GM19025 (cell line): ENCODE measurements around the gene ROPN1B.

Source experiments
- ATAC-seq: cut with Tn5 transposase; IDR thresholded peaks from one replicate; pipeline ENCODE4 v1.9.1; 2021; ENCODE audit warnings: mild to moderate bottlenecking, low read depth, moderate library complexity; ENCODE audit not compliant: unreplicated experiment

ROPN1B gene

GRCh38 chr3:126003447-126004190 is 34.6 kb downstream of the ROPN1B start:
- ATAC-seq: no peak

GRCh38 chr3:126004217-126004616 is 35.2 kb downstream of the ROPN1B start:
- no peak for ATAC-seq

GRCh38 chr3:126004692-126005091 is 35.7 kb downstream of the ROPN1B start:
- ATAC-seq: no peak

- ATAC-seq: no peak
Observed at GRCh38 chr3:126005951-126006350, 37.0 kb downstream of the ROPN1B start.

GRCh38 chr3:126008219-126008618 is 39.2 kb downstream of the ROPN1B start:
- no peak for ATAC-seq

GRCh38 chr3:126009181-126009580 is 40.2 kb downstream of the ROPN1B start:
- no peak for ATAC-seq

- ATAC-seq: no peak
Observed at GRCh38 chr3:126013751-126014156, 44.8 kb downstream of the ROPN1B start.

GRCh38 chr3:126014252-126014651 is 45.3 kb downstream of the ROPN1B start:
- no peak for ATAC-seq

GRCh38 chr3:126015075-126015474 is 46.1 kb downstream of the ROPN1B start:
- no peak for ATAC-seq

- no peak for ATAC-seq
Observed at GRCh38 chr3:126016616-126017015, 47.6 kb downstream of the ROPN1B start.

- no peak for ATAC-seq
Observed at GRCh38 chr3:126017362-126017761, 48.4 kb downstream of the ROPN1B start.

GRCh38 chr3:126018545-126018944 is 49.6 kb downstream of the ROPN1B start:
- no peak for ATAC-seq

- no peak for ATAC-seq
Observed at GRCh38 chr3:126018995-126019394, 50.0 kb downstream of the ROPN1B start.

- no peak for ATAC-seq
Observed at GRCh38 chr3:126019683-126020082, 50.7 kb downstream of the ROPN1B start.

- no peak for ATAC-seq
Observed at GRCh38 chr3:126021224-126021623, 52.2 kb downstream of the ROPN1B start.

- ATAC-seq: no peak
Observed at GRCh38 chr3:126021702-126022101, 52.7 kb downstream of the ROPN1B start.

GRCh38 chr3:126022741-126023359 is 53.9 kb downstream of the ROPN1B start:
- ATAC-seq: no peak

- no peak for ATAC-seq
Observed at GRCh38 chr3:126023390-126023789, 54.4 kb downstream of the ROPN1B start.

GRCh38 chr3:126024049-126024854 is 55.3 kb downstream of the ROPN1B start:
- ATAC-seq: no peak

- no peak for ATAC-seq
Observed at GRCh38 chr3:126025116-126025729, 56.2 kb downstream of the ROPN1B start.

- ATAC-seq: no peak
Observed at GRCh38 chr3:126025862-126026261, 56.9 kb downstream of the ROPN1B start.
